SK-N-MC (cell line): Measurements from ENCODE around the gene CDH10.

Source experiments
- DNase-seq: peaks from one replicate; pipeline ENCODE4 v3.0.0-alpha.2; 2011; ENCODE audit warnings: low read depth, low spot score
- H3K27ac ChIP-seq: fragments of 200-600 bp; sonication (generic); 2 replicates; pipeline ENCODE4 v1.5.1; 2016; ENCODE audit warnings: mixed run types
- H3K36me3 ChIP-seq: fragments of 200-600 bp; sonication (generic); 2 replicates; pipeline ENCODE4 v1.6.1; 2017; ENCODE audit warnings: antibody characterized with exemption, low read length, mixed read lengths; ENCODE audit not compliant: insufficient read depth
- H3K4me3 ChIP-seq: fragments of 200-600 bp; sonication (generic); 2 replicates; pipeline ENCODE4 v1.5.1; 2016
- H3K9ac ChIP-seq: fragments of 200-600 bp; sonication (generic); 2 replicates; pipeline ENCODE4 v1.8.0; 2017; ENCODE audit warnings: mixed run types, mixed read lengths; ENCODE audit not compliant: insufficient read length
- H3K9me3 ChIP-seq: fragments of 200-600 bp; sonication (generic); 2 replicates; pipeline ENCODE4 v1.6.1; 2017; ENCODE audit warnings: low read depth, mild to moderate bottlenecking, antibody characterized with exemption, low read length, moderate library complexity, mixed read lengths
- EZH2 ChIP-seq: fragments of 200-600 bp; sonication (generic); IDR thresholded peaks from one replicate; pipeline ENCODE4 v1.6.1; 2017; ENCODE audit warnings: antibody characterized with exemption
- FOXP2 ChIP-seq: optimal IDR thresholded peaks from 2 replicates; pipeline ENCODE3; 2011; ENCODE audit warnings: mild to moderate bottlenecking, moderate library complexity; ENCODE audit not compliant: insufficient read depth; ENCODE audit errors: extremely low read length, control extremely low read depth
- POLR2AphosphoS5 ChIP-seq: IDR thresholded peaks from 2 replicates; pipeline ENCODE4 v1.6.1; 2012; ENCODE audit warnings: mild to moderate bottlenecking, low read depth, low read length, borderline replicate concordance

CDH10 gene

DNA sequence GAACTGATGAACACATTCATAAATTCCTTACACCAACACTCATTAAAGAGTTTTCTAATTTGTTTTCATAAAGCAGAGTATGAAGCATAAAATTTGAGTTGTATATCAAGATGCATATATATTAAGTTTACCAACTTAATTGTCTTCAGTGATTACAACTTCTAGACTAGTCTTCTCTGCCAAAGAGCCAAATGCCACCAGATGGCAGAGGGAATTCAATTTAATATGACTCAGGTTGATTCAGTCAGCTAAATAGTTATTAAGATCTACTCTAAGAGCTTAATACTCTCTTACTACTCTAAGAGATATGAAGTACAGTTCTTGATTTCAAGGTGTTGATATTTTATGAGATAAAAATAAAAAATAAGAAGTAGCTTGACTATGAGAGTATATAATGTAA, 53.4 kb downstream of the CDH10 start:
- DNase-seq = no peak
- Histone ChIP-seq H3K9ac (no peak overlapping the region), H3K9me3 (no peaks in the 10 kb centered on the region), H3K27ac (no peak overlapping the region), H3K36me3 (no peaks in the 10 kb centered on the region), H3K4me3 (no peak overlapping the region)
- TF ChIP-seq POLR2AphosphoS5 = no peak
- no peak for TF ChIP-seq FOXP2
- no peak for TF ChIP-seq EZH2

DNA sequence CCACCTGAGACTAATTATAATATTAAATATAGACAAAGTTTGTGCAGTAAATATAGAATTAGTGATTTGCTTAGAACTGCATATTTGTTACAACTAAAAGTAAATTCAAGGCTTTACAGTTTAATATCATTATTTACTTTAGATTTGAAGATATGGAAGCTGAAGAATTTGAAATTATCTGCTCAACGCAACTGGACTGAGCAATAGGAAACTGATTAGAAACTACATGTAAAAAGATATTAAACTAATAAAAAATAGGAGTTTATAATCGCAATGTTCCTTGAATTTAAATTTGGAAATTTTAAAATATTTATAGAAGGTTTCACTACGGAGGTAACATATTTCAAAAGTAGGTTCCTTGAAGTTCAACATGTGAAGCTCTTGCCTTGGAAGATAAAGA, 55.2 kb downstream of the CDH10 start:
- H3K36me3 ChIP-seq = no peaks in the 10 kb centered on the region
- no peak overlapping the region for H3K9ac ChIP-seq
- H3K9me3 ChIP-seq = no peaks in the 10 kb centered on the region
- DNase-seq = no peak
- no peak overlapping the region for H3K27ac ChIP-seq
- H3K4me3 ChIP-seq = no peak overlapping the region
- TF ChIP-seq POLR2AphosphoS5 (no peak), FOXP2 (no peak), EZH2 (no peak)

DNA sequence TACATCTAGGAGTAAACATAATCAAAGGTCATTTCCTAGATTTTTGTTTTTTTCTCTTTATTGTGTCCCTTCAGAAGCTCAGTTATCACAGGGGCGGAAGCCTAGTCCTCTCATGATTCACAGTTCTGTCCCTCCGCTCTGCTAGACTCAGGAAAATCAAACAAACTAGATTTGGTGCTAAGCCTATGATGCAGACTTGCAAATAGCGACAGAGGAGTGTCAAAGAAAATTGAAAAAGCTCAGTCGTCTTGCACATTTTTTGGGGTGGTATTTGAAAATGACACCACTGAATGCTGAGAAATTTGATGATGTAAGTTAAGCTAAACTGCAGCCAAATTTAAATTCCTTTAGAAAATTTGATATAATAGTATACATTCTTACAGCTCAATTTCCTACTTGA, 59.0 kb downstream of the CDH10 start:
- H3K9ac ChIP-seq = no peak overlapping the region
- no peaks in the 10 kb centered on the region for H3K36me3 ChIP-seq
- TF ChIP-seq EZH2 = no peak
- no peak for TF ChIP-seq POLR2AphosphoS5
- no peak for TF ChIP-seq FOXP2
- DNase-seq = no peak
- H3K27ac ChIP-seq = no peak overlapping the region
- no peaks in the 10 kb centered on the region for H3K9me3 ChIP-seq
- H3K4me3 ChIP-seq = no peak overlapping the region

DNA sequence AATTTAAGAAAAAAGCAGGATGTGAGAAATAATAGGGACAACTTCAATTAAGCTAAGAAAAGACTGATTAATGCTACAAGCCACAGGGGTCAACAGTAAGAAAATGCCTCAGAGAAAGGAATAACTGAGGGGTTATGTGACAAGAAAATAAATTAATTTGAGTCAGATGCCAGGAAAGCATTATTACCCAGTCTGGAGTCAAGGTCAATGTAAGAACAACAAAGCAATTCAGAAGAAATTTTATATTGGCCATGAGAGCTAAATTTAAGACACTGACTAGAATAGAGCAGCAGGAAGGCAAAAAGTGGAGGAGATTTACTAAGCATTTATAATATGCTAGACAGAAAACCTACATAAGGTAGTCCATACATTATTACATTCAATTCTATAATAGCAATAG, 73.5 kb downstream of the CDH10 start:
- H3K27ac ChIP-seq = no peak overlapping the region
- DNase-seq = no peak
- H3K4me3 ChIP-seq = no peak overlapping the region
- H3K9me3 ChIP-seq = no peaks in the 10 kb centered on the region
- TF ChIP-seq EZH2 = no peak
- no peak for TF ChIP-seq POLR2AphosphoS5
- TF ChIP-seq FOXP2 = no peak
- no peaks in the 10 kb centered on the region for H3K36me3 ChIP-seq
- H3K9ac ChIP-seq = no peak overlapping the region

DNA sequence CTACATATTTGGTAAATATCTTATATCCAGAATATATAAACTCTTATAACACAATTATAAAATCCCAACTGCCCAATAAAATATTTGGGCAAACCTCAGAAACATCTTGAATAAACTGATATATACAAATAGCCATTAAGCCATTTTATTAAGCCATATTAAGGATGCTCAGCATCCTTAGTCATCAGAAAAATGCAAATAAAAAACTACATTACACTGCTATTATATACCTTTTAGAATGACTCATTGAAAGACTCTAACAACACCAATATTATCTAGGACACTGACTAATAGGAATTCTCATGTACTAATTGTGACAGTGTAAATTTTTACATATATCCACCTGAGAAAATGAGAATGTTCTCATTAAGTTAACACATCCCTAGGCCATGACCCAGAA, 77.8 kb downstream of the CDH10 start:
- Histone ChIP-seq H3K36me3 (no peaks in the 10 kb centered on the region), H3K27ac (no peak overlapping the region), H3K9ac (no peak overlapping the region), H3K9me3 (no peaks in the 10 kb centered on the region), H3K4me3 (no peak overlapping the region)
- TF ChIP-seq EZH2 (no peak), FOXP2 (no peak), POLR2AphosphoS5 (no peak)
- no peak for DNase-seq

DNA sequence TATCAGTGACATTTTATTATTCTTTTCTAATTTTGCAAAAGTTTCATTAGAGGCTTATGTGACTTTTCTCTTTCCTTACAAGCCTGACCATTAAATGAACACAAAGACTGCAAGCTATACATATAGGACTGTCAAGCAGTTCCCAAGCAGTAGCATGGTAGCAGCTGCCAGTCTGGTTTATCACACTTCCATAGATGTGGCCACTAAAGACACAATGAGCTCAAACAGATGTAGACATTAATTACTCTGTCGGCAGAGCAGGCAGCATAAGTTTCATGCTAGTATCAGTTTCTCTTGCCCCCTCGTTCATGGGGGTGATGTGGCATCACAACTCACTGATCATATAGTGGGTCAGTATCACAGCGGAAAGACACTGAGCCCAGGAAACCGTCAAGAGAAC, 89.5 kb downstream of the CDH10 start:
- Histone ChIP-seq H3K9ac (no peak overlapping the region), H3K27ac (no peak overlapping the region), H3K4me3 (no peak overlapping the region), H3K9me3 (no peaks in the 10 kb centered on the region), H3K36me3 (no peaks in the 10 kb centered on the region)
- no peak for DNase-seq
- no peak for TF ChIP-seq FOXP2
- TF ChIP-seq POLR2AphosphoS5 = no peak
- TF ChIP-seq EZH2 = no peak

DNA sequence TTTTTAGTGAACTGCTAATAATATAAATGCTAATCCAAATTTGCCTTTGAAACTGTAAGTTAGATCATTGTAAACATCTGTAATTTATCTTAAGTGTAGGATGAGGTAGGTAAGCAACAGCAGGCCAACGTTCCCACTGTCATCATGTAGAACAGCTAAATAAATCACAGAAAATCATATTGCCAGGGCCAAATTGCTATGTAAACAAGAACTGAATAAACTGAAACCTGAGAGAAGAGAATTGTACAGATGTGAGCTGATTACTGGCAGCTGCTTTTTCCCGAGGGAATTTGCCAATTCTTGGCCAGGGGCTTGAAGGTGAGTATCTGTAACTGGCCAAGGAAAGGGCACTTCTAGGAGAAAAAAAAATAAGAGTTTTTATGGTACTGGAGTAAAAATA, 97.6 kb downstream of the CDH10 start:
- 0 out of 2 replicates have a peak overlapping the region, but pooled peaks have one; percentile 12 for H3K27ac ChIP-seq
- TF ChIP-seq EZH2 (no peak), POLR2AphosphoS5 (no peak), FOXP2 (no peak)
- no peaks in the 10 kb centered on the region for H3K36me3 ChIP-seq
- no peak overlapping the region for H3K9ac ChIP-seq
- no peak for DNase-seq
- H3K4me3 ChIP-seq = no peak overlapping the region
- no peaks in the 10 kb centered on the region; the same call in 1 of the 2 replicates for H3K9me3 ChIP-seq

DNA sequence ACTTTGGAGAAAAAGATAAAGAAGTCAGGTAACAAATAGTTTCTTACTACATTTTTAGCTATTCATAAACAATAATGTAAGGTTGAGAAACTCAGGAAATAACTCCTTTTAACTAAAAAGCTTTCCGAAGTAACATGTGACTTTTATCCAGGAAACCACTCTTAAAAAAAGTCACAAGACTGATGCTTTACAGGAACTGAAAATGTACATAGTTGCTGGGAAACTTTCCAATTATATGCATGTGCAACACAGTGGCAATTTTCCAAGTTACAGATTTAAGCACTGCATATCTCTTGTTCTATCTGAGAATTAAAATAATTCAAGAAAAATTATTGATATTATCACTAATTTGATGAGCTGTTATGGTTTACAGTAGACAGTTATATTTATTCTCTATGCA, 105.2 kb downstream of the CDH10 start:
- H3K27ac ChIP-seq = peak overlapping the region; percentile 96
- H3K9me3 ChIP-seq = no peaks in the 10 kb centered on the region; the same call in 1 of the 2 replicates
- H3K9ac ChIP-seq = no peak overlapping the region
- H3K36me3 ChIP-seq = no peaks in the 10 kb centered on the region
- H3K4me3 ChIP-seq = peak overlapping the region; percentile 61
- DNase-seq = peak; percentile 97
- TF ChIP-seq POLR2AphosphoS5 = peak; percentile 30; the same call in 1 of the 2 replicates
- TF ChIP-seq EZH2 = no peak
- TF ChIP-seq FOXP2 = peak; percentile 82

DNA sequence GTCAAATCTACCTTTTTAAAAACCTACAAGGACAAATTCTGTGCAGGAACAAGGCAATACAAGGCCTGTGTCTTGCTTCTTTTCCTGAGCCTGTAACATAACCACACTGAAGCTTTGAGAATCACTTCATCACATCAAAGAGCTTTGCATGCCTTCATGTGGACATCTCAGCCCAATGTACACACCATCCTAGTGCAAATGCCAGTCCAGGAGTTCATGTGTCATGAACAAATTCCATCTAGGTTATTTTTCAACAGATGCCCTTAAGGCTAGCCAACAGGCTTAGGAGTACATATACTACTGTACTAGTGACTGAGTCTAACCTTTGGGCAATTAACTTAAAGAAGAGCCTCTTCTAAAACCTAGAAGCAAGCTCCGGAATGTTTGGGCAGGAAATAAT, 106.4 kb downstream of the CDH10 start:
- no peak overlapping the region for H3K9ac ChIP-seq
- no peak overlapping the region for H3K27ac ChIP-seq
- no peaks in the 10 kb centered on the region; the same call in 1 of the 2 replicates for H3K9me3 ChIP-seq
- no peak for TF ChIP-seq POLR2AphosphoS5
- TF ChIP-seq EZH2 = no peak
- no peak for TF ChIP-seq FOXP2
- H3K36me3 ChIP-seq = no peaks in the 10 kb centered on the region
- no peak overlapping the region for H3K4me3 ChIP-seq
- no peak for DNase-seq
